Right renal cortex interstitium (tissue), 3 donors: Measurements from ENCODE around the gene WNT5A. TPM values are rescaled to one million over a fixed set of nuclear protein-coding genes. Genes with fewer than 3 reads are reported as not detected.

Source experiments
- DNase-seq, 3 donors: peaks; one replicate each; pipeline ENCODE4 v3.0.0-alpha.2; 2013; ENCODE audit warnings: low read depth in 3 of 3, low spot score in 2 of 3
- polyA plus RNA-seq, 3 donors: library from polyadenylated mRNA; unstranded; fragments of 120-200 nt; gene quantifications; one replicate each; pipeline ENCODE4 v1.2.1, GENCODE V29; 2013; ENCODE audit not compliant: insufficient read length in 3 of 3

The WNT5A gene
- polyA plus RNA-seq, 3 donors, result 38.4 to 44.3 (median 38.5) TPM

GRCh38 chr3:55483196-55484095, 3.7 kb downstream of the WNT5A start:
- no peak for DNase-seq

- no peak for DNase-seq
Observed at GRCh38 chr3:55482496-55483195, 4.5 kb downstream of the WNT5A start.

GRCh38 chr3:55481744-55482495, 5.2 kb downstream of the WNT5A start:
- no peak for DNase-seq

DNA sequence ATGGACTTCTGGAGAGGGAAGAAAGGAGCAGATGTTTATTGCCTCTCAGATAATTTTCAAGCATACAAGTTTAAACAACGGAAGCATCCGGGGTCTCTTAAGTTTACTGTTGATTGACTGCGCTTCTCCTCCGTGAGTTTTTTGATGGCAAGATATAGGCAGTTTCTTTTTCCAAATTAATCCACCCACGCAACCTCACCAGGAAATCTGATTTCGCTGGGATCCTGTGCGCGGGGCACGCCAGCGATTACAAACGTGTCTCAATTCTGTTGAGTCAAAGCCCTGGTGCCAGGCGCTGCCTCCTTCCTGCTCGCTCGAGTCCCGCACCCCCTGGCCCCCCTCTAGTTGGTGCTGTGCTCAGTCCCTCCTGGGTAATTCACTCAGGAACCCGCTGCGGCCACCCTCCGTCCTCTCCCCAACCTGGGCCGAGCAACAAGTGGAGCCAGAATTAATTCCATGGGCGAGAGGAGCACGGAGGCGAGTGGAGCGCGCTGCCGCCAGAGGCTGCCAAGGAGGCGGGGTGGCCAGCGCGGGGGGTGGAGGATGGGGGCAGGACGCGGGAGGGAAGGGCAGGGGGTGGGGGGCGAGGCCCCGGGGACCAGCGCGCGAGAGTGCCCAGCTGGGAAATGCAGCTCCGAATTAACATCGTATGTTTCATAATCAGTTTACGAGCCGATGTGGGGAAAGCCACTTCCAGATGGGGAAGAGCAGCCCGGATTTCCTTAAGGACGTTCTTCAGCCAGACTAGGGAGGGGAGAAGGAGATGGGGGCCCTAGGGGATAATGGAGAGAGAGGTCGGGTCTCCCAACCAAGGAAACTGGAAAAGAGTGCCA, 6.0 kb downstream of the WNT5A start:
- no peak for DNase-seq

DNA sequence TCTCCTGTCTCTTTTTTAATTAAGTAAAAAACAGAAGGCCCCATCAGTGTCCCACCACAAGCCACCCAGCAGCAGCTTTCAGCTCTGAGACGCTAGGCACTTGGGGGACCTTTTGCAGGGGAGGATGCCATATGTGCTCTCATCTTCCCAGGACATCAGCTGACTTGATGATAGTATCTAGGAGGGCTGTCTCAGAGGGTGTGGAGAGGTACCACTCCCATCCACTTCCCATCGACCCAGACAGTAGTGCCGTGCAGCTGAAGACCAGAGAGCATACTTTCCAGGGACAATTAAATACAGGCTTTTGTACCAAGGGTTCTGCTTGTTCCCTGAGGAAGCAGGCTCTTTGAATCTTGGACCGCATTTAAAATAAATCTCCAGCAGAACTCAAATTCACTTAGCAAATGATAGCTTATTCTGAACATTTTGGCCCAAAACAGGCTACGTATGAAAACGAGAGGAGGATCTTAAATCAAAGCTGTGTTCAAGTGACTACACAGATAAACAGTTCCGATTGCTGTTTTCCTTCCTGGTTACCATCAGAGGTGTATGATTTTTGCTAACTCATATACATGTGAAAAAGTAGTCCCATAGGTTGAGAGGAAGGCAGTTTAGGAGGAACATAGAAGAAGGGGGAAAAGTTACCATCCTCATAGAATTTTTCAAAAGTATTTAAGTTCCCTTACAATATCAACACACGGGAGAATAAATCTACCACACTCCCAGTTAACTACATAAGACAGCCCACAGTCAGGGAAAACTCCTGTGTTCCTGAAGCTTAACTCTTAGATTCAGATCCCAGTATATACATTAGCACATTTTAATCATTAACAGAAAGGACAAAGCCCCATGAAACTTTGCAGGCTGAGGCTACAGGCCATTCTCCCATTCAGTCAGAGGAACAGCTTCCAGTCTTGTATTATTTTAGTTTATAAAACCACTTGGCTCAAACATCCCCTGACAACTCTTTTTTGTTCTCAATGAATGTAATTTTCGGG, 9.5 kb downstream of the WNT5A start:
- no peak for DNase-seq

DNA sequence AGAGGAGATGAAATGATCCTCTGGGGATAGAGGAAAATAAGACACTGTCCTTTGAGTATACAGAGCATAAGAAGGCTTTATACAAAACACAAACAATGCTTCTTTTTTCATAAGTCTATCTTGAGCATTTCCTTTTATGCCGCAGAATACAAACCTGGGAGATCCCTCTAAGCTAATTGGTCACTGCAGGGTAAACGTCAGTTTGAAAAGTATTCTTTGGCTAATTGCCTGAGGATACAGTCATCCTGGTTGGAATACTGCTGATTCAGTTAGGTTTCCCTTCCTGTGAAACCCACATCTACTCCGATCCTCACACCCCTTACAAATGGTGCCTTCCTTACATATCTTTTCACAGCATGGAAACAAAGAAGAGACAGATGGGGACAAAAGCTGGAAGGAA, 10.6 kb downstream of the WNT5A start:
- no peak for DNase-seq

DNA sequence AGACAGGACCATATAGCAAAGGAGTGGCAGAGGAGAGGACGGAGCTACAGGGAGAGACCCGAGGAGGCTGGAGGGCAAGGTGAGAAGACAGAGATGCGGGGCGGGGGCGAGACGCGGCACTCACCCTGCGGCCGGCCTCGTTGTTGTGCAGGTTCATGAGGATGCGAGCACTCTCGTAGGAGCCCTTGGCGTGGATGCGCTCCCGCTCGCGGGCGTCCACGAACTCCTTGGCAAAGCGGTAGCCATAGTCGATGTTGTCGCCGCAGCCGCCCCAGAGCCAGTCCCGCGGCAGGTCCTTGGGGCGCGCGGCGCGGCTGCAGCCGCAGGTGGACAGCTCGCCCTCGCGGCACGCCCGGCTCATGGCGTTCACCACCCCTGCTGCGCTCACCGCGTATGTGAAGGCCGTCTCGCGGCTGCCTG, 12.9 kb downstream of the WNT5A start:
- DNase-seq, result no peak

GRCh38 chr3:55473788-55474187, 13.3 kb downstream of the WNT5A start:
- no peak for DNase-seq

DNA sequence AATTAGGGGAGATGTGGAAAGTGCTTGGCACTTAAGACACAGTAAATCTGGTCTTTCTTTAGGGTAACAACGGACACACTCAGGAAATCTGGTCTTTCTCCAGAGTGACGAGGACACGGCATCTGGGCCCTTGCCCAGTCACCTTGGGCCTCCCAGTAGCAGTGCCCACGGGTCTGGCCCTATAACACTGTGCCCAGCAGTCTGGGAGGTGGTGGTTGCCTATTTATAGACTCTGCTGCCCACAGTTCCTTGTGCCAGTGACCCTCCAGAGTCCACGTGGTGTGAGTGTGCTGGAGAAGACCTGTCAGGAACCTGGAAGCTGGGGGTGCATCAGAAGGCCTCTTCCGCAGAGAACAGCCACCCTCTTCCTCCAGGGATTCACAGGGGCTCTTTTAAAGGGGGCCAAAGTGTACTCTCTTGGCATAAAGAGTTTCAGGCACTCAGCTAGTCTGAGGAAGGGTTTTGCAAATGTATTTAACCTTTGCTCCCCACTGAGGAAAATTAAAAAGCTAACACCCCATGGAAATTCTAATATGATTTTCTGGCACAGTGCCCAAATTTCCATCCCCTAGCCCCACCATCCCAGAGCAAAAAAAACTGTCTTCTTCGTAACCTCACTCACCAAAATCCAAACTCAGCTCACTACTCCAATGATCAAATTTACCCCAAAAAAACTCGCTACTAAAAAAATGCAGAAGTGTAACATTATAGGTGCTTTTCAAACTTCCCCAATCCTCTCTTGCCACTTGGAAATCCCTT, 15.4 kb downstream of the WNT5A start:
- no peak for DNase-seq

DNA sequence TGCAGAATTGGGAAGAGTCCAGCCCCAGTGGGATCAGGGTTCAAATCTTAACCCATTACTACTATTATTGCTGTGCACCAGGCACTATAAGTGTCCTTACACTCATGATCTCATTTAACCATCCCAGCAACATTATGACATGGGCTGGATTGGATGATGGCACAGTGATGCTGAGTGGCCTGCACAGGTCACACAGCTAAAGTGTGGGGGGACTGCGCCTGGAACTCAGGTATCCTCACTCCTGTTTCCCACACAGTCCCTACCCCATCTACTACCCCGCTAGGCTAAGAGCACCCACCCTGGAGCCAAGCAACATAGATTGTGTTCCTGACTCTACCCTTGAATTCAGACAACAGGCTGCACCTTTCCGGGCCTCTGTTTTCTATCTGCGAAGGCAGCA, 16.0 kb downstream of the WNT5A start:
- DNase-seq, result no peak

DNA sequence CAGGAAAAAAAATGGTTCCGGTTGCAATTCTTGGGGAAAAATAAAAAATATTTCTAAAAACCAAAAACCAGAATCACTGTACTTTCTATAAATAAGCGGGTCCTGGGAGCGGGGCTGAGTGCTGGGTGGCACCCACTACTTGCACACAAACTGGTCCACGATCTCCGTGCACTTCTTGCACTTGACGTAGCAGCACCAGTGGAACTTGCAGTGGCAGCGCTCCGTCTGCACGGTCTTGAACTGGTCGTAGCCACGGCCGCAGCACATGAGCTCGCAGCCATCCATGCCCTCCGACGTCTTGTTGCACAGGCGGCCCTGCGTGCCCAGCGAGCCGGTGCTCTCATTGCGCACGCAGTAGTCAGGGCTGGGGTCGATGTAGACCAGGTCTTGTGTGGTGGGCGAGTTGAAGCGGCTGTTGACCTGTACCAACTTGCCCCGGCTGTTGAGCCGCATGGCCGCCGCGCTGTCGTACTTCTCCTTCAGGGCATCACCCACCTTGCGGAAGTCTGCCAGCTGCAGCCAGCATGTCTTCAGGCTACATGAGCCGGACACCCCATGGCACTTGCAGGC, 17.1 kb downstream of the WNT5A start:
- no peak for DNase-seq

DNA sequence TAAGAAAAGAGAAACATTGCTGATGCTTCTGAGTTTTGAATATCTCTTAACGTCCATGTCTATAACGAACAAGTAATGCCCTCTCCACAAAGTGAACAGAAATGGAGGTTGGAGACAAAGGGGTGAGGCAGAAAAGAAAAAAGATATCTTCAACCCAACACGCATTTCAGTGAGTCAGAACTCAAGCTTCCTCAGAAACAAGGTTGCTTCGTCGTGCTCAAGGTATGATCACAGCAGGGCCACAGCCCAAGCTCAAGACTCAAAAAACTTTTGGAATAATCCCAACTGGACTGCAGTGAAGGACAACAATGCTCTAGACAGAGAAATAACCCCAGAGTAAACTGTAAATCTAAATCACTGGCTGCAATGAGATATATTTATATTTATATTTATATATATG, 18.9 kb downstream of the WNT5A start:
- no peak for DNase-seq

GRCh38 chr3:55467099-55467498, 20.0 kb downstream of the WNT5A start:
- no peak for DNase-seq

DNA sequence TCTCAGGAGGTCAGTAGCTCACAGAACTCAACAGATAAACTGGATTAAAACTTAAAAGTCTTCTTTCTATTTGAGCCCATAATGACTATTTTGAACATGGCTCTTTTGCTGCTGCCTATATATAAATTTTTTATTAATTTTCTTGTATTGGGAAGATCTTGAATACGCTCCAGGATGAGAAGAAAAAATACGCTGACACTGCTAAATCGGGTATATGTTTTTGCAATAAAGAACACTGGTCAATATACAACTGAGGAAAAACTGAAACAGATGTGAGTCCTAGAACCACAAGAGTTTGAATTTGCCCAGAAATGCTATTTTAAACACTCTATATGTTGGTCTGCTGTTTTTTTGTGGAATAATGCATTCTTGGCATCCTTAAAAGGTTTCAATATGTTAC, 20.6 kb downstream of the WNT5A start:
- DNase-seq, result no peak

DNA sequence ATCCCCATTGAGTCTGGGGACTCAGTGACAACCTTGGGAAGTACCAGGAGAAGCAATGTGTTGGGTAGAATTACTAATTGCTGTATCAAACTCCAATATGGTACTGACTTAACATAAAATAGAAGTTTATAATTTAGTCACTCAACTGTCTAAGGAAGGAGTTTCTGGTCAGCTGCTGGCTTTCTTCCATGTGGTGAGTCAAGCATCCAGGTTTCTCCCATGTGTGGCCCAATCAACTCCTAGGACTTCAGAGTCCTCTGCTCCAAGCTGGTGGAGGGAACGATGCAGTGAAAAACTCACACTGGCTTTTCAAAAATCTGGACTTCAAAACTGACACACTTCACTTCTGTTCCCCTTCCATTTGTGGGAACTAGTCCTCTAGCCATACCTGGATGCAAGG, 25.2 kb downstream of the WNT5A start:
- DNase-seq, result no peak

DNA sequence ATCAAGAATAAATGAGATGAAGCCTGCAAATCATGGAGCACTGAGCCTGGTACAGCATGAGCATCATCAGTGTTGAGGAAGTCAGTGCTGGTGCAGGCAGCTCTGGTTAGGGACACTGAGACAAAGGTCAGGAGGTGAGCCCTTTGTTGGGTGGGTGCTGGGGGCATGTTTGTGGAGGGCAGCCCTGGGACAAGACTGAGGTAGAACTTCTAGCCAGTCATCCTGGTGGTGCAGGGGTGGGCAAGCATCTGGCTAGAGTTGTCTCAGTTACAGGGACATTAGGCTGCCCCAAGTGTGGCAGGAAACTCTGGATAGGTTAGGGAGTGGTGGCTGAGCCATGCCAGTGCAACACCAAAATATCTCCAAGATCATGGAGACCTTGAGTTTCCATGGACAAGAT, 27.3 kb downstream of the WNT5A start:
- DNase-seq, result no peak

DNA sequence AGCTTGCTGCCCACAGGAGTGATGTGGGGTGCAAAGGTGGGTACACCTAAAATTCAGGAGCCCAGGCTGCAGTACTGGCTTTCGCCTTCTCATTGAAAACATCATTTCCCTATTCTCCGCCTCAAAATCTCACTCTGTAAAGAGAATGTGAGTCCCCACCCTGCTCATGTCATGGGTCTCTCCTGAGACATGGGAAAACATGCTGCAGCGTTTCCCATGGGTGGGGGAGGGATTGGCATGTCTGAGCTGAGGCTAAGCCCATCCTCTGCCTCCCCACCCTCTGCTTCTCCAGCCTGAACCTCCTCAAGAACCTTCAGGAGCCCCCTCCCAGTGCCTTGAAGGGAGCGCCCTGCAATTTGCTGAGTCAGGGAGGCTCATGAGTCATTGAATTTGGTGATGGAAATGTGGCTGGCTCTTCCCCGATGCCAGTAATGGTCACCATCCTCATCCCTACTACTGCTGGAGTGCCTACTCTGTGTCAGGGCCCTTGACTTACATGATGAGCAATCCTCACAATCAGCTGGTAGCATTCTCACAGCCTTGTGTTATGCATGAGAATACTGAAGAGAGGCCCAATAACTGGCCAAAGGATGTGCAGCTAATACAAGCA, 28.8 kb downstream of the WNT5A start:
- DNase-seq, result no peak

GRCh38 chr3:55455915-55456314, 31.2 kb downstream of the WNT5A start:
- no peak for DNase-seq
